AG09309 (cell line): Measurements from ENCODE around the gene SSH3.

Experiments used
- DNase-seq: peaks from one replicate; pipeline ENCODE4 v3.0.0-alpha.2; 2010; ENCODE audit warnings: low read depth
- H3K4me3 ChIP-seq: 2 replicates; pipeline ENCODE4 v1.5.1; 2011; ENCODE audit warnings: mild to moderate bottlenecking, low read depth, low read length, moderate library complexity; ENCODE audit not compliant: control insufficient read depth
- CTCF ChIP-seq: IDR thresholded peaks from 2 replicates; pipeline ENCODE4 v1.5.1; 2011; ENCODE audit warnings: mild to moderate bottlenecking, low read depth, low read length, inconsistent platforms; ENCODE audit not compliant: insufficient read depth, control insufficient read depth; ENCODE audit errors: missing control alignments

Gene SSH3

GRCh38 chr11:67303132-67303834 is at the start of gene SSH3:
TSS of gene SSH3 (plus strand) at chr11:67303530. CDS start at chr11:67303626, 96 bp downstream.
- no peak for TF ChIP-seq CTCF
- peak within 1 kb of the TSS; percentile 72 for H3K4me3 ChIP-seq
- DNase-seq, result no peak

- no peak for DNase-seq
- H3K4me3 ChIP-seq, result no peak overlapping the region
- TF ChIP-seq CTCF, result no peak
These were observed 49.3 kb upstream of the SSH3 start for GRCh38 chr11:67253872-67254624.

GRCh38 chr11:67254798-67255197 is 48.5 kb upstream of the SSH3 start:
- DNase-seq, result no peak
- H3K4me3 ChIP-seq, result no peak overlapping the region
- no peak for TF ChIP-seq CTCF

GRCh38 chr11:67255353-67255752 is 48.0 kb upstream of the SSH3 start:
- no peak overlapping the region for H3K4me3 ChIP-seq
- no peak for TF ChIP-seq CTCF
- no peak for DNase-seq

- no peak for DNase-seq
- TF ChIP-seq CTCF, result no peak
- no peak overlapping the region for H3K4me3 ChIP-seq
These were observed 47.5 kb upstream of the SSH3 start for GRCh38 chr11:67255864-67256263.

GRCh38 chr11:67256477-67257135 is 46.7 kb upstream of the SSH3 start:
- TF ChIP-seq CTCF, result no peak
- H3K4me3 ChIP-seq, result no peak overlapping the region

More at GRCh38 chr11:67256477-67257135, 46.7 kb upstream of the SSH3 start:
- no peak for DNase-seq
